Hepatocyte (in vitro differentiated cells): ENCODE data around the gene LDLRAD4. TPM values are rescaled to one million over a fixed set of nuclear protein-coding genes. Genes with fewer than 3 reads are reported as not detected.

Experiments used
- DNase-seq: peaks from one replicate; pipeline ENCODE4 v3.0.0-alpha.2; 2016; ENCODE audit warnings: low spot score
- H2AFZ ChIP-seq: fragments of 200-600 bp; sonication (generic); 2 replicates; pipeline ENCODE4 v1.6.0; 2016; ENCODE audit warnings: antibody characterized with exemption, mild to moderate bottlenecking
- H3K27ac ChIP-seq: fragments of 200-600 bp; sonication (generic); 2 replicates; pipeline ENCODE4 v1.5.1; 2016; ENCODE audit warnings: mild to moderate bottlenecking
- H3K27me3 ChIP-seq: fragments of 200-600 bp; sonication (generic); 2 replicates; pipeline ENCODE4 v1.6.1; 2016
- H3K36me3 ChIP-seq: fragments of 200-600 bp; sonication (generic); replicated peaks from 2 replicates; pipeline ENCODE4 v1.5.1; 2016; ENCODE audit warnings: low read depth; ENCODE audit not compliant: insufficient read depth
- H3K4me1 ChIP-seq: fragments of 200-600 bp; sonication (generic); 2 replicates; pipeline ENCODE4 v1.5.1; 2016; ENCODE audit warnings: mild to moderate bottlenecking, moderate library complexity; ENCODE audit not compliant: insufficient read depth
- H3K4me2 ChIP-seq: fragments of 200-600 bp; sonication (generic); 2 replicates; pipeline ENCODE4 v1.6.0; 2016
- H3K4me3 ChIP-seq: fragments of 200-600 bp; sonication (generic); 2 replicates; pipeline ENCODE4 v1.5.1; 2016; ENCODE audit warnings: mild to moderate bottlenecking
- H3K79me2 ChIP-seq: fragments of 200-600 bp; sonication (generic); 2 replicates; pipeline ENCODE4 v1.6.0; 2017; ENCODE audit warnings: mild to moderate bottlenecking
- H3K9me2 ChIP-seq: fragments of 200-600 bp; sonication (generic); replicated peaks from 2 replicates; pipeline ENCODE4 v1.6.0; 2017; ENCODE audit warnings: mild to moderate bottlenecking; ENCODE audit not compliant: insufficient read depth
- H3K9me3 ChIP-seq: fragments of 200-600 bp; sonication (generic); 2 replicates; pipeline ENCODE4 v1.5.1; 2016; ENCODE audit warnings: low read depth, mild to moderate bottlenecking
- H4K20me1 ChIP-seq: fragments of 200-600 bp; sonication (generic); 2 replicates; pipeline ENCODE4 v1.6.0; 2016; ENCODE audit warnings: mild to moderate bottlenecking; ENCODE audit not compliant: insufficient read depth, poor library complexity, severe bottlenecking
- CTCF ChIP-seq: fragments of 200-600 bp; sonication (generic); IDR thresholded peaks from 2 replicates; pipeline ENCODE4 v1.5.1; 2016; ENCODE audit warnings: antibody characterized with exemption, mild to moderate bottlenecking; ENCODE audit not compliant: poor library complexity
- EZH2 ChIP-seq: fragments of 200-600 bp; sonication (generic); IDR thresholded peaks from 2 replicates; pipeline ENCODE4 v1.6.1; 2016; ENCODE audit warnings: antibody characterized with exemption, mild to moderate bottlenecking, borderline replicate concordance
- EZH2phosphoT487 ChIP-seq: fragments of 200-600 bp; sonication (generic); IDR thresholded peaks from one replicate; pipeline ENCODE4 v1.6.1; 2018; ENCODE audit warnings: antibody characterized with exemption, mild to moderate bottlenecking, low read depth, moderate library complexity; ENCODE audit not compliant: unreplicated experiment, severe bottlenecking
- WGBS: methylation state at CpG from one replicate; pipeline ENCODE4 v1.1.6; 2016; ENCODE audit warnings: low lambda C conversion rate; ENCODE audit errors: missing lambda C conversion rate; 5-methylcytosine and 5-hydroxymethylcytosine counted together
- polyA plus RNA-seq: library from polyadenylated mRNA; unstranded; fragments of >200 nt; fragmentation: Nextera tagmentation; extraction: Ambion mirVana; gene quantifications from 2 replicates; pipeline ENCODE4 v1.2.1, GENCODE V29; 2016
- total RNA-seq: library from RNA; depleted of rRNA; stranded (reverse); fragments of >200 nt; gene quantifications from 2 replicates; pipeline ENCODE4 v1.2.3, GENCODE V29; 2014

LDLRAD4 gene
- total and polyA plus RNA-seq, 2 experiments from 2014 or later, result 15.1 to 29.0 TPM

- H3K27ac ChIP-seq, result no peak overlapping the region
- H2AFZ ChIP-seq, result no peak overlapping the region
- 88% methylated on average over 17 of the region's 17 CpGs for WGBS
Observed at GRCh38 chr18:13437796-13438506, 219.4 kb downstream of the LDLRAD4 start.

GRCh38 chr18:13438507-13439056, 220.0 kb downstream of the LDLRAD4 start:
- Histone ChIP-seq H3K4me2 (no peak overlapping the region), H3K36me3 (no peaks in the 10 kb centered on the region), H3K79me2 (no peaks in the 10 kb centered on the region), H3K4me3 (no peak overlapping the region), H3K9me3 (no peaks in the 10 kb centered on the region), H3K27me3 (no peaks in the 10 kb centered on the region), H2AFZ (no peak overlapping the region), H3K4me1 (no peaks in the 10 kb centered on the region), H3K27ac (no peak overlapping the region), H4K20me1 (no peaks in the 10 kb centered on the region), H3K9me2 (no peaks in the 10 kb centered on the region)
- DNase-seq, result no peak
- WGBS, result 91% methylated on average over 4 of the region's 4 CpGs
- no peak for TF ChIP-seq EZH2phosphoT487
- no peak for TF ChIP-seq EZH2
- no peak for TF ChIP-seq CTCF

More at GRCh38 chr18:13437796-13438506, 219.4 kb downstream of the LDLRAD4 start:
- no peaks in the 10 kb centered on the region for H3K9me3 ChIP-seq
- no peak overlapping the region for H3K4me2 ChIP-seq
- H3K9me2 ChIP-seq, result no peaks in the 10 kb centered on the region
- H3K4me1 ChIP-seq, result no peaks in the 10 kb centered on the region
- H4K20me1 ChIP-seq, result no peaks in the 10 kb centered on the region
- DNase-seq, result no peak
- H3K79me2 ChIP-seq, result no peaks in the 10 kb centered on the region
- H3K27me3 ChIP-seq, result no peaks in the 10 kb centered on the region
- no peaks in the 10 kb centered on the region for H3K36me3 ChIP-seq
- H3K4me3 ChIP-seq, result no peak overlapping the region
- TF ChIP-seq CTCF, result no peak
- TF ChIP-seq EZH2, result no peak
- no peak for TF ChIP-seq EZH2phosphoT487

- no peaks in the 10 kb centered on the region for H3K36me3 ChIP-seq
Observed at GRCh38 chr18:13439461-13439860, 220.9 kb downstream of the LDLRAD4 start.

More at GRCh38 chr18:13439461-13439860, 220.9 kb downstream of the LDLRAD4 start:
- H3K9me3 ChIP-seq, result no peaks in the 10 kb centered on the region
- DNase-seq, result no peak
- H3K4me2 ChIP-seq, result no peak overlapping the region
- TF ChIP-seq EZH2 (no peak), EZH2phosphoT487 (no peak), CTCF (no peak)
- no peaks in the 10 kb centered on the region for H3K9me2 ChIP-seq
- no peak overlapping the region for H3K27ac ChIP-seq
- H3K4me1 ChIP-seq, result no peaks in the 10 kb centered on the region
- H3K4me3 ChIP-seq, result no peak overlapping the region
- no peaks in the 10 kb centered on the region for H3K79me2 ChIP-seq
- H2AFZ ChIP-seq, result no peak overlapping the region
- whole genome bisulfite sequencing, result 96% methylated on average over 7 of the region's 7 CpGs
- H4K20me1 ChIP-seq, result no peaks in the 10 kb centered on the region
- no peaks in the 10 kb centered on the region for H3K27me3 ChIP-seq
